Mucosa of descending colon (tissue), 3 donors: Measurements from ENCODE around the gene IMMP1L. TPM values are rescaled to one million over a fixed set of nuclear protein-coding genes. Genes with fewer than 3 reads are reported as not detected.

ENCODE experiments used
- ATAC-seq: fragments of 200-7000 bp; cut with Tn5 transposase; one replicate; pipeline ENCODE4 v1.9.1; 2020; ENCODE audit warnings: mild to moderate bottlenecking, moderate library complexity
- DNase-seq, 3 donors: peaks; one replicate each; pipeline ENCODE4 v3.0.0-alpha.2; 2020
- H3K36me3 ChIP-seq: fragments of 200-600 bp; one replicate; pipeline ENCODE4 v1.8.0; 2021; ENCODE audit warnings: low read depth, mild to moderate bottlenecking
- H3K4me1 ChIP-seq: fragments of 200-600 bp; one replicate; pipeline ENCODE4 v1.8.0; 2021; ENCODE audit warnings: low read depth, mild to moderate bottlenecking
- H3K4me3 ChIP-seq: fragments of 200-600 bp; one replicate; pipeline ENCODE4 v1.8.0; 2021; ENCODE audit warnings: mild to moderate bottlenecking
- H3K9me3 ChIP-seq: fragments of 200-600 bp; one replicate; pipeline ENCODE4 v1.8.0; 2021; ENCODE audit warnings: mild to moderate bottlenecking
- intact Hi-C, 2 donors: fragments of 100-400 bp; cut with DNase I in 1 of 2; cut with micrococcal nuclease in 1 of 2; formaldehyde crosslinking; loops; one replicate each; pipeline versions ENCODE4 v1.11.0 to v1.11.1; 2022; cut with DNase I, micrococcal nuclease
- total RNA-seq, 3 donors: library from RNA; stranded (reverse); fragmentation: NEBNext Ultra II Directional in 2 of 3; extraction: Animal tissue kit (Norgen Biotek cat#: 25700) in 2 of 3; gene quantifications; one replicate each; pipeline versions ENCODE4 v1.2.1 to v1.2.4, GENCODE V29; 2021 to 2023
- TF ChIP-seq, protein P1 (sequence below): fragments of 200-600 bp; IDR thresholded peaks from one replicate; pipeline ENCODE4 v1.8.0; 2022; ENCODE audit warnings: antibody characterized with exemption, mild to moderate bottlenecking
- donor health status: DM: no; HTN: no; CAD: no; lungs with moderate emphysema.
- donor health status: DM: no; HTN: no; CAD: no.
- donor health status: DM: no; HTN: yes; CAD: no.

IMMP1L gene
- total RNA-seq, 3 donors from 2014 or later, result 15.0 to 18.9 (median 18.2) TPM

DNA sequence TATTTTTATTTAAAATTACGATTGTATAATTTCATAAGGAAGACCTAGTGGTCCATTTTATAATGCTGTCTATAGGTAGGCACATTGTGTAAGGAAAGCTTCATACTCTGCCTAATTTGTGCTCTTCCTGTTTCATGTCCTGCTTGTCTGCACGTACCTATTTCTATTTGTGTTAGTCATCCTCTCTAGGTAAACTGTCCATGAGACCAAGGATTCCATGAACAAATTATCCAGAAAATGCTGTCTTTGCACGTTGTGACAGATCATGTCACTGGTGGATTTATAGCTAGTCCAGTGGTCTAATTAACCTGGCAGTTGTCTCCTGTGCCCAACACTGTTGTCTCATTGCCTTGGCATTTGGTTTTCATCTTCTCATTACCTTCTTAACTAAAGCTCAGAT is 95.1 kb downstream of the IMMP1L start:
- Histone ChIP-seq H3K4me3 (no peak overlapping the region), H3K4me1 (no peaks in the 10 kb centered on the region), H3K9me3 (no peaks in the 10 kb centered on the region), H3K36me3 (no peaks in the 10 kb centered on the region)
- intact Hi-C loops, result no loop called here
- ATAC-seq (no peak), DNase-seq (no peak)
- TF ChIP-seq, protein P1, sequence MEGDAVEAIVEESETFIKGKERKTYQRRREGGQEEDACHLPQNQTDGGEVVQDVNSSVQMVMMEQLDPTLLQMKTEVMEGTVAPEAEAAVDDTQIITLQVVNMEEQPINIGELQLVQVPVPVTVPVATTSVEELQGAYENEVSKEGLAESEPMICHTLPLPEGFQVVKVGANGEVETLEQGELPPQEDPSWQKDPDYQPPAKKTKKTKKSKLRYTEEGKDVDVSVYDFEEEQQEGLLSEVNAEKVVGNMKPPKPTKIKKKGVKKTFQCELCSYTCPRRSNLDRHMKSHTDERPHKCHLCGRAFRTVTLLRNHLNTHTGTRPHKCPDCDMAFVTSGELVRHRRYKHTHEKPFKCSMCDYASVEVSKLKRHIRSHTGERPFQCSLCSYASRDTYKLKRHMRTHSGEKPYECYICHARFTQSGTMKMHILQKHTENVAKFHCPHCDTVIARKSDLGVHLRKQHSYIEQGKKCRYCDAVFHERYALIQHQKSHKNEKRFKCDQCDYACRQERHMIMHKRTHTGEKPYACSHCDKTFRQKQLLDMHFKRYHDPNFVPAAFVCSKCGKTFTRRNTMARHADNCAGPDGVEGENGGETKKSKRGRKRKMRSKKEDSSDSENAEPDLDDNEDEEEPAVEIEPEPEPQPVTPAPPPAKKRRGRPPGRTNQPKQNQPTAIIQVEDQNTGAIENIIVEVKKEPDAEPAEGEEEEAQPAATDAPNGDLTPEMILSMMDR, result no peak

DNA sequence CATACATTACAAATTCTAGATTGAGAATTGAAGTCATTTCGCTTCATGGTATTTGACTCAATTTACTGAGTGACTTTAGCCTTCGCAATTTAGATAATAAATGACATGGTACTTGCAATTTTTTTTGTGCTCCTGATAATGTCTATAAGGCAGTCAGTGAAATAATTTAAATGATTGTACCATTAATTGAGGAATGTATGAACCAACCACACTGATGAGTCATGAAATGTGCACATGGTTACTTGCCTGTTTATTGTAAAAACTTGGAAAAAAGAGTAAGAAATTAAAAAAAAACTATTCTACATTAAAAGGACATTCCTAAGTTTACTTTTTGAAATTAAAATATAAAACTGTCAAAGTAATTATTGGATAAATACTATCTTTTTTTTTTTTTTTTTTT is 96.5 kb downstream of the IMMP1L start:
- H3K9me3 ChIP-seq, result no peaks in the 10 kb centered on the region
- intact Hi-C loops, result no loop called here
- H3K4me3 ChIP-seq, result no peak overlapping the region
- no peak for DNase-seq
- TF ChIP-seq, protein P1, result no peak
- no peaks in the 10 kb centered on the region for H3K36me3 ChIP-seq
- no peak for ATAC-seq
- no peaks in the 10 kb centered on the region for H3K4me1 ChIP-seq

DNA sequence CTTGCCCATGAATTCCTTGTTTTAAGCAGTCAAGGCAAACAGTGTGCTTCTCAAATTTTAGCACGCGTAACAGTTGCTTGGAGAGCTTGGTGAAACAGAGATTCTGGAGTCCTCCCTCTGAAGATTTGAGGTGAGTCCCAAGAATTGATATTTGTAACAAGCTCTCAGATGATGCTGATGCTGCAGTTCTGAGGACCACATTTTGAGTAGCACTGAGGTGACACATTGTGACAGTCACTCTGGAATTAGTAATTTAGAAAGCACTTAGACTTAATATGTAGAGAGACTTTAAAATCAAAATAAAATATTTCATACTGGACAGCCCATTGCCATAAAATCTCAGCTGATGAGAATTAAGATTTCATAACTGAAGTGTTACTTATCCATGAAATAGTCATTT is 101.2 kb downstream of the IMMP1L start:
- ATAC-seq (no peak), DNase-seq (no peak)
- H3K4me3 ChIP-seq, result no peak overlapping the region
- intact Hi-C loops, result no loop called here
- TF ChIP-seq, protein P1, result no peak
- no peaks in the 10 kb centered on the region for H3K36me3 ChIP-seq
- no peaks in the 10 kb centered on the region for H3K9me3 ChIP-seq
- no peaks in the 10 kb centered on the region for H3K4me1 ChIP-seq

DNA sequence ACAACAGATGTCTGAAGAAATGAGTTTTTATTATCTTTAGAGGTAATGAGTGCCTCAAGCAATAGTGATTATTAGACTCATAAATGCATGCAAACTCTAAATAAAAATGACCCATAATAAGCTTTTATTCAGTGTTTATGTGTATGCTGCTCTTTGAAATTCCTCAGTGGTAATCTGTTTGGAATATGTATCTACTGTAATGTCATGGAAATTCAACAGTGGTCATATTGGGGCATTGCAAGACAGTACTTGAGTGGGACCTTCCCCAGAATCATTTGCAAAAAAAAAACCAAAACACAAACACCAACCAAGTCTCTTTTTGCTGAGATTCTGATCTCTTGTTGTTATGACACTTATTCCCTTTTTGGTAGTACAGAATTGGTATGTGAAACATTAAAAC is 104.8 kb downstream of the IMMP1L start:
- DNase-seq (no peak), ATAC-seq (no peak)
- H3K4me1 ChIP-seq, result no peaks in the 10 kb centered on the region
- H3K4me3 ChIP-seq, result no peak overlapping the region
- TF ChIP-seq, protein P1, result no peak
- H3K9me3 ChIP-seq, result no peaks in the 10 kb centered on the region
- no peaks in the 10 kb centered on the region for H3K36me3 ChIP-seq
- intact Hi-C loops, result no loop called here

DNA sequence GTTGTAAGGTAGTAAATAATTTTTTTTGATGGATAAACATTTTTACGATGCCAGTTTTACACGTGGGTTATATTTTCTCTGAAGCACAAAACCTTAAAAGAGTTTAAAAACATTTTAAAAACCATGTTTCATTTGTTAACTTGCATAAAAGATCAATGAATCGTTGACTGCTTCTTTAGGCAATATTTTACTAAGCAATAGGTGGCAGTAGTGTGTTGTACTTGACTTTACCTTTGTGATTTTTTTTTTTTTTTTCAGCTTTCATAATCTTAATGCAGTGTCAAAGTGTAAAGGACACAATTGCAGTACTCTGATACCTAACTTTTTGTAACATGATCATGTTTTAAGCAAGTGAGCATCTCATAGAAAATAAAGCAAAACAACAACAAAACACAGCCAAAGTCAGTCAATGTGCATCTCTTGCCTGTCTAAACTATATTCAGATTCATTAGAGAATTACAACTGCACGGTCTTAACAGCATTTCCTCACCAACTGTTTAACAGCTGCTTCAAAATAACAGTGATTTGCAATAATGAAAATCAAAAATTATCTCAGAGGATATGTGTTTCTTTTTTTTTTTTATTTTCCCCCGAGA is 112.1 kb downstream of the IMMP1L start:
- H3K36me3 ChIP-seq, result no peaks in the 10 kb centered on the region
- intact Hi-C loops, result no loop called here
- DNase-seq, result no peak
- H3K4me3 ChIP-seq, result no peak overlapping the region
- H3K9me3 ChIP-seq, result no peaks in the 10 kb centered on the region
- peak; percentile 38 for ATAC-seq
- no peaks in the 10 kb centered on the region for H3K4me1 ChIP-seq
- TF ChIP-seq, protein P1, result no peak

DNA sequence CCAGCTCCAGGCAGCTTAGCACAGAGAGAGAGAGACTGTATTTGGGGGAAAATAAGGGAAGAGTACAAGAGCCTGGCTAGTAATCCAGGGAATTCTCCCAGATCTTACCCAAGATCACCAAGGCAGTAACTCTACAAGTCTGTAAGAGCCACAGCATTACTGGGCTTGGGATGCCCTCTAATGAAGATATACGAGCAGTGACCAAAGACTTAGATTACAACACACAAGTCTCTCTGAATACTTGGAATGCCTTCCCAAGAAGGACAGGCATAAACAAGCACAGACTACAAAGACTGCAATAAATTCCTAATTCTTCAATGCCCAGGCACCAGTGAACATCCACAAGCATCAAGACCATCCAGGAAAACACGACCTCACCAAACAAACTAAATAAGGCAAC is 122.0 kb downstream of the IMMP1L start:
- intact Hi-C loops, result no loop called here
- no peaks in the 10 kb centered on the region for H3K4me1 ChIP-seq
- no peak for ATAC-seq
- H3K4me3 ChIP-seq, result no peak overlapping the region
- H3K9me3 ChIP-seq, result no peaks in the 10 kb centered on the region
- TF ChIP-seq, protein P1, result no peak
- no peaks in the 10 kb centered on the region for H3K36me3 ChIP-seq
- no peak for DNase-seq
